MM.1S (cell line): ENCODE measurements around the gene PLOD3.

ENCODE experiments used
- CTCF ChIP-seq: fragments of 300-600 bp; sonication (generic); IDR thresholded peaks from 2 replicates; pipeline ENCODE4 v1.5.1; 2016; ENCODE audit warnings: antibody characterized with exemption, low read length, mixed read lengths
- EZH2 ChIP-seq: fragments of 300-600 bp; sonication (generic); optimal IDR thresholded peaks from 2 replicates; pipeline ENCODE3; 2017; ENCODE audit warnings: low read depth, mild to moderate bottlenecking, antibody characterized with exemption, low read length, mixed read lengths
- EZH2phosphoT487 ChIP-seq: fragments of 300-600 bp; sonication (generic); IDR thresholded peaks from 2 replicates; pipeline ENCODE4 v1.6.1; 2018; ENCODE audit warnings: antibody characterized with exemption, low read length

GRCh38 chr7:101236292-101236835 is 19.0 kb upstream of the PLOD3 start:
- TF ChIP-seq EZH2 (no peak), EZH2phosphoT487 (no peak), CTCF (no peak)
